ENCODE measurements around the gene ENPP7.

DNA sequence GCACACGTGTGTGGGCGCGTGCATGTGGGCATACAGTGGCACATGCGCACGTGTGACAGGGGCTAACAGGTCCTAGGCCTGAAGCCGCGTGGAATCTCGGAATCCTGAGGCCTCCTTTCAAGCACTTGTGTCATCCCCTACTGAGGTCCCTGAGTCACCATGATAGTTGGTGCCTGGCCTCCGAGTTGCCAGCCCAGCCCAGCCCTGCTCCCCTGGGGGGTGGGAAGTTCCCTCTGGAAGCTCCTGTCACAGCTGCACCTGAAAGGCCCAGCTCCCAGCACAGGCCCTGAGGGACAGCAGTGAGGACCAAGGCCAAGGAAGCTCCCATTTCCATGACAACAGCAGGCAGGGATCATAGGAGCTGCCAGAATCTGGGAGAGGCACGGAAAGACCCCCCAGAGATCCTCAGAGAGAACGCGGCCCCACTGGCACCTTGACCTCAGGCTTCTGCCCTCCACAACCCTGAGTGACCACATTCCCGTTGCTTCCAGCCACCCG is 35.4 kb upstream of the ENPP7 start:
- TF ChIP-seq POLR2AphosphoS5 (IDR thresholded peaks at IDR 0.05; ENCODE audit: low read depth, low read length) (no peak), TAF1 (IDR thresholded peaks at IDR 0.05; ENCODE audit: borderline replicate concordance, low read depth, low read length) (no peak)
